Measurements from ENCODE around the gene DHX58. TPM values are rescaled to one million over a fixed set of nuclear protein-coding genes. Genes with fewer than 3 reads are reported as not detected.

DHX58 gene
- total RNA-seq, 1 experiment from 2014 or later = 0.79 TPM

DNA sequence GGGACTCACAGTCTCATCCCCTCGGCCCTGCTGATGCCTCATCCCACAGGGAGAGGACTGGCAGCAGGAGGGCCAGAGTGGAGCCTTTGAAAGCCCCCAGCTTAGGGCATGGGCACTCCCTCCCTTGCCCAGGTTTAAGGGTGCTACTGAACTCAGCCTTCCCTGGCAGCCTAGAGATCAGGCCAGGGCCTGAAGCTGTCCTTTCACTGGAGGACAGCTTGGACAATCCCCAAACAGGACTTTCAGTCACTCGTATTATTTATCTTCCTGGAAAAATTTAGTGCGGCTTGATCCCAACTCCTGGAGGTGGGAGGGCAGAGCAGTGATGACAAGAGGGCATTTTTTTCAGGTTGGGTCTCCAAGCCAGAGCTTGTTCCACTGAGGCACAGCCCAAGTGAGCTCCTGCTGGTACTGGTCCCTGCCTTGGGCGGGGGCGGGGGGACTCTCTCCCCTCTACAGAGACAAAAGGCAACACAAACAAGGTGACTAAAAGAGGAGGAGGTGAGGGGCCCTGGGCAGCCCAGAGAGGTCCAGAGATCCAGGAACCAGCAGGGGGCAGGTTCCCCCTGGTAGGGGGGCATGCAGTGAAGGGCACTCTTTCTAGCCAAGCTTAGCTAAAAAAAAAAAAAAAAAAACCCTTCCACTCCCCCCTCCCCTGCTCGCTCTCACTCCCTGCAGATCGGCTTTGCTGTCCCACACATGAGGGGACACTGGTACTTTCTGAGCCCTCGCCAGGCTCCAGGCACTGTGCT is 16.0 kb downstream of the DHX58 start:
- DNase-seq = no peak
- Mint-ChIP-seq H3K4me3 (ENCODE audit: unreplicated experiment) (no peak overlapping the region), H3K9me3 (ENCODE audit: unreplicated experiment) (no peaks in the 10 kb centered on the region), H3K36me3 (ENCODE audit: insufficient read depth, unreplicated experiment) (no peaks in the 10 kb centered on the region), H3K27me3 (ENCODE audit: insufficient read depth, unreplicated experiment) (no peaks in the 10 kb centered on the region), H3K4me1 (ENCODE audit: low read depth, unreplicated experiment) (no peaks in the 10 kb centered on the region), H3K27ac (ENCODE audit: unreplicated experiment) (no peak overlapping the region)
- ChIA-PET POLR2A (no interaction called here), CTCF (interaction anchor here (0.5 to 0.6 kb wide), 3 partner anchors 10 to 180 kb away, joined by 3 to 6 read pairs (median 4); no protein-coding TSS in a partner anchor)
- TF ChIP-seq, protein P1, sequence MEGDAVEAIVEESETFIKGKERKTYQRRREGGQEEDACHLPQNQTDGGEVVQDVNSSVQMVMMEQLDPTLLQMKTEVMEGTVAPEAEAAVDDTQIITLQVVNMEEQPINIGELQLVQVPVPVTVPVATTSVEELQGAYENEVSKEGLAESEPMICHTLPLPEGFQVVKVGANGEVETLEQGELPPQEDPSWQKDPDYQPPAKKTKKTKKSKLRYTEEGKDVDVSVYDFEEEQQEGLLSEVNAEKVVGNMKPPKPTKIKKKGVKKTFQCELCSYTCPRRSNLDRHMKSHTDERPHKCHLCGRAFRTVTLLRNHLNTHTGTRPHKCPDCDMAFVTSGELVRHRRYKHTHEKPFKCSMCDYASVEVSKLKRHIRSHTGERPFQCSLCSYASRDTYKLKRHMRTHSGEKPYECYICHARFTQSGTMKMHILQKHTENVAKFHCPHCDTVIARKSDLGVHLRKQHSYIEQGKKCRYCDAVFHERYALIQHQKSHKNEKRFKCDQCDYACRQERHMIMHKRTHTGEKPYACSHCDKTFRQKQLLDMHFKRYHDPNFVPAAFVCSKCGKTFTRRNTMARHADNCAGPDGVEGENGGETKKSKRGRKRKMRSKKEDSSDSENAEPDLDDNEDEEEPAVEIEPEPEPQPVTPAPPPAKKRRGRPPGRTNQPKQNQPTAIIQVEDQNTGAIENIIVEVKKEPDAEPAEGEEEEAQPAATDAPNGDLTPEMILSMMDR (IDR thresholded peaks at IDR 0.05; ENCODE audit: insufficient read depth in 1 of 2, low read depth in 1 of 2, low read length in 1 of 2, severe bottlenecking in 1 of 2, unreplicated experiment in 1 of 2) = no peak
- H3K4me1 ChIP-seq = peaks cover 8% of the 10 kb centered on the region
- 0 out of 2 replicates have a peak, but pooled peaks cover 2% of the 10 kb centered on the region for H3K27me3 ChIP-seq (replicated peaks; ENCODE audit: control insufficient read depth, insufficient read depth, low read length)
- intact Hi-C loops (cut with micrococcal nuclease; ENCODE audit: unreplicated experiment) = no loop called here
- H3K36me3 ChIP-seq (ENCODE audit: control insufficient read depth, insufficient read depth, low read length) = no peaks in the 10 kb centered on the region
- no peak overlapping the region for H3K4me3 ChIP-seq (ENCODE audit: low read depth, low read length)
- BruUV-seq (replicated peaks) = no TSS peak
- no peaks in the 10 kb centered on the region for H3K9me3 ChIP-seq

DNA sequence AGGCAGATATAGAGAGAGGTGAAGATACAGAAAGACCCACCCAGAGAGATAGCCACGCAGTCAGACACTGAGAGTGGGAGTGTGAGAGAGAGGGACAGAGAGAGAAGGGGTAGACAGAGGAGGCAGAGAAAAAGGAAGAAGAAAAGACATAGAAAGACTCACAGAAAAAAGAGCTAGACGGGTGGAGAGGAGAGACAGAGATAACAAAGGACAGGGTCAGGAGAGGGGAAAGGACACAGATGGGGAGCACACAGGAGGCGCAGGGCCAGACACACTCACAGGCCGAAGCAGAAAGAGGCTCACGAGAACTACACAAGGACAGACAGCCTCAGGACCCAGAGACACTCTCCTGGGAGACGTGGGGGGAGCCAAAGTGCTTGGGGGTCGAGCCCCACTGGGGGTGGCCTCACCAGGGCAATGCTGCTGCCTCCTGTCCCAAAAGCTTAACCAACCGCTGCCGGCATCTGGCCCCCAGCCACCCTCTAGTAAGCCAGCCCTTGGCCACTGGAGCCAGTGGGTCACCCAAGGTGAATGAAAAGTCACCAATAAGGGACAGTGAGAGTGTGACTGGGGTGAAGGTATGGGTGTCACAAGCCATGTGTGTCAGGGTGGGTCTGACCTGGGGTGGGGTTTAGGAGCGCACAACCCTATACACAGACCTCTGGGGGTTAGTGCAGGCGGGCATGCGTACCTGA is 18.0 kb downstream of the DHX58 start:
- Mint-ChIP-seq H3K4me1 (ENCODE audit: low read depth, unreplicated experiment) (no peaks in the 10 kb centered on the region), H3K27ac (ENCODE audit: unreplicated experiment) (no peak overlapping the region), H3K9me3 (ENCODE audit: unreplicated experiment) (no peaks in the 10 kb centered on the region), H3K4me3 (ENCODE audit: unreplicated experiment) (no peak overlapping the region), H3K27me3 (ENCODE audit: insufficient read depth, unreplicated experiment) (no peaks in the 10 kb centered on the region), H3K36me3 (ENCODE audit: insufficient read depth, unreplicated experiment) (no peaks in the 10 kb centered on the region)
- Histone ChIP-seq H3K36me3 (ENCODE audit: control insufficient read depth, insufficient read depth, low read length) (no peaks in the 10 kb centered on the region), H3K9me3 (no peaks in the 10 kb centered on the region), H3K4me1 (peaks cover 8% of the 10 kb centered on the region), H3K27me3 (replicated peaks; ENCODE audit: control insufficient read depth, insufficient read depth, low read length) (0 out of 2 replicates have a peak, but pooled peaks cover 2% of the 10 kb centered on the region), H3K4me3 (ENCODE audit: low read depth, low read length) (no peak overlapping the region)
- DNase-seq = no peak
- TF ChIP-seq, protein P1 (IDR thresholded peaks at IDR 0.05; ENCODE audit: insufficient read depth in 1 of 2, low read depth in 1 of 2, low read length in 1 of 2, severe bottlenecking in 1 of 2, unreplicated experiment in 1 of 2) = no peak
- CTCF ChIA-PET = no interaction called here
- no TSS peak for BruUV-seq (replicated peaks)
- intact Hi-C loops (cut with micrococcal nuclease; ENCODE audit: unreplicated experiment) = no loop called here
- POLR2A ChIA-PET = no interaction called here

DNA sequence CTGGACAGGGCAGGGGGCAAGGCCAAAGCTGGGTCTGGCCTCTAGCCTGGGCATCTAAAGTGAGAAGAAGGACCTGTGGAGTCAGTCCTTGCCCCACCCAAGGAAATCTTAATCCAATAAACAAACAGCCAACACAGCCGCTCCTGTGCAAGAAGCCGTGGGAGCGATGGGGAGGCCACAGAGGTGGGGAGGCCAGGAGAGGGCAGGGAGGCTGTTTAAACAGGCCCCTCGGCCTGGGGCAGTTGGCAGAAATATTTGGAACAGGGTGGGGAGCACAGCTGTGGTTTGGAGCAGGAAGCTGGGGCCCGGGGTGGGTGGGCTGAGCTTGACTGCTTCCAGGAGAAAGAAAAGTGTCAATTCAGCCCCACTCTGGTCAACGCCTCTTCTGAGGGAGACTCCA is 19.6 kb downstream of the DHX58 start:
- Mint-ChIP-seq H3K9me3 (ENCODE audit: unreplicated experiment) (no peaks in the 10 kb centered on the region), H3K4me1 (ENCODE audit: low read depth, unreplicated experiment) (no peaks in the 10 kb centered on the region), H3K27ac (ENCODE audit: unreplicated experiment) (no peak overlapping the region), H3K4me3 (ENCODE audit: unreplicated experiment) (no peak overlapping the region), H3K27me3 (ENCODE audit: insufficient read depth, unreplicated experiment) (no peaks in the 10 kb centered on the region), H3K36me3 (ENCODE audit: insufficient read depth, unreplicated experiment) (no peaks in the 10 kb centered on the region)
- ChIA-PET CTCF (interaction anchor here (0.6 kb wide), 1 partner anchor 443 kb away, joined by 3 read pairs; the partner anchor contains the start of gene NAGLU), POLR2A (no interaction called here)
- 0 out of 2 replicates have a peak, but pooled peaks cover 2% of the 10 kb centered on the region for H3K27me3 ChIP-seq (replicated peaks; ENCODE audit: control insufficient read depth, insufficient read depth, low read length)
- H3K36me3 ChIP-seq (ENCODE audit: control insufficient read depth, insufficient read depth, low read length) = no peaks in the 10 kb centered on the region
- BruUV-seq (replicated peaks) = no TSS peak
- TF ChIP-seq, protein P1 (IDR thresholded peaks at IDR 0.05; ENCODE audit: insufficient read depth in 1 of 2, low read depth in 1 of 2, low read length in 1 of 2, severe bottlenecking in 1 of 2, unreplicated experiment in 1 of 2) = no peak
- intact Hi-C loops (cut with micrococcal nuclease; ENCODE audit: unreplicated experiment) = no loop called here
- H3K4me3 ChIP-seq (ENCODE audit: low read depth, low read length) = no peak overlapping the region
- peaks cover 6% of the 10 kb centered on the region for H3K4me1 ChIP-seq
- DNase-seq = no peak
- no peaks in the 10 kb centered on the region for H3K9me3 ChIP-seq

Measured in Caco-2 (cell line).